WTC11 (cell line): Measurements from ENCODE around the gene ARHGEF12. TPM values are rescaled to one million over a fixed set of nuclear protein-coding genes. Genes with fewer than 3 reads are reported as not detected.

Source experiments
- ATAC-seq: fragments of 200-7000 bp; cut with Tn5 transposase; 2 replicates; pipeline ENCODE4 v1.10.0; 2021; ENCODE audit warnings: mild to moderate bottlenecking, moderate library complexity
- CTCF ChIA-PET: fragments of 300-600 bp; sonication (Branson Sonifier 250); formaldehyde crosslinking; loops from one replicate; lab custom pipeline; 2021; ENCODE audit warnings: antibody characterized with exemption; lab: Charles Lee
- POLR2A ChIA-PET: fragments of 350-600 bp; sonication (Branson Sonifier 250); formaldehyde crosslinking; loops from one replicate; lab custom pipeline; 2021; ENCODE audit warnings: antibody characterized with exemption; lab: Charles Lee
- DNase-seq: peaks from one replicate; pipeline ENCODE4 v3.0.0; 2021; ENCODE audit warnings: low spot score
- H3K27ac Mint-ChIP-seq: 2 replicates; pipeline ENCODE4 v1.8.0; 2021; ENCODE audit warnings: mixed read lengths
- H3K27me3 Mint-ChIP-seq: 2 replicates; pipeline ENCODE4 v1.8.0; 2021; ENCODE audit warnings: low read depth, mild to moderate bottlenecking, moderate library complexity, mixed read lengths
- H3K36me3 Mint-ChIP-seq: 2 replicates; pipeline ENCODE4 v1.8.0; 2021; ENCODE audit warnings: mixed read lengths
- H3K4me1 Mint-ChIP-seq: 2 replicates; pipeline ENCODE4 v1.8.0; 2022; ENCODE audit warnings: mixed read lengths
- H3K4me3 Mint-ChIP-seq: 2 replicates; pipeline ENCODE4 v1.8.0; 2021; ENCODE audit warnings: mild to moderate bottlenecking, moderate library complexity, mixed read lengths
- H3K9me3 Mint-ChIP-seq: 2 replicates; pipeline ENCODE4 v1.8.0; 2021; ENCODE audit warnings: mixed read lengths
- CREB1 ChIP-seq: sonication (generic); formaldehyde crosslinking; IDR thresholded peaks from 2 replicates; pipeline ENCODE4 v1.8.0; 2023; ENCODE audit warnings: mild to moderate bottlenecking, missing genetic modification reagents
- CREM ChIP-seq: sonication (generic); formaldehyde crosslinking; IDR thresholded peaks from 2 replicates; pipeline ENCODE4 v1.8.1; 2022; ENCODE audit warnings: mild to moderate bottlenecking, missing genetic modification reagents, moderate library complexity
- ESRRA ChIP-seq: sonication (generic); formaldehyde crosslinking; IDR thresholded peaks from 2 replicates; pipeline ENCODE4 v1.8.1; 2022; ENCODE audit warnings: mild to moderate bottlenecking, missing genetic modification reagents, borderline replicate concordance
- ETV6 ChIP-seq: sonication (generic); formaldehyde crosslinking; IDR thresholded peaks from 2 replicates; pipeline ENCODE4 v1.8.1; 2022; ENCODE audit warnings: mild to moderate bottlenecking, missing genetic modification reagents
- FOXJ3 ChIP-seq: sonication (generic); formaldehyde crosslinking; IDR thresholded peaks from 2 replicates; pipeline ENCODE4 v1.9.0; 2021; ENCODE audit warnings: missing genetic modification reagents, mild to moderate bottlenecking, borderline replicate concordance
- GRHL2 ChIP-seq: fragments of 250-450 bp; sonication (Bioruptor Pico); IDR thresholded peaks from 2 replicates; pipeline ENCODE4 v1.8.0; 2022; ENCODE audit warnings: mild to moderate bottlenecking, moderate library complexity; ENCODE audit not compliant: insufficient replicate concordance, severe bottlenecking
- JUN ChIP-seq: sonication (generic); formaldehyde crosslinking; IDR thresholded peaks from 2 replicates; pipeline ENCODE4 v1.8.0; 2023; ENCODE audit warnings: mild to moderate bottlenecking, missing genetic modification reagents
- KAT7 ChIP-seq: sonication (generic); formaldehyde crosslinking; IDR thresholded peaks from 2 replicates; pipeline ENCODE4 v1.8.1; 2023; ENCODE audit warnings: missing genetic modification reagents, mild to moderate bottlenecking, borderline replicate concordance
- NR2C2 ChIP-seq: sonication (generic); formaldehyde crosslinking; IDR thresholded peaks from 2 replicates; pipeline ENCODE4 v1.8.0; 2022; ENCODE audit warnings: mild to moderate bottlenecking, missing genetic modification reagents
- PRRX2 ChIP-seq: fragments of 250-450 bp; sonication (Bioruptor Pico); IDR thresholded peaks from 2 replicates; pipeline ENCODE4 v1.8.0; 2021; ENCODE audit warnings: mild to moderate bottlenecking
- RELA ChIP-seq: sonication (generic); formaldehyde crosslinking; IDR thresholded peaks from 2 replicates; pipeline ENCODE4 v1.8.1; 2022; ENCODE audit warnings: missing genetic modification reagents, mild to moderate bottlenecking, borderline replicate concordance
- RORB ChIP-seq: fragments of 250-450 bp; sonication (Bioruptor Pico); IDR thresholded peaks from 2 replicates; pipeline ENCODE4 v1.9.0; 2021; ENCODE audit warnings: mild to moderate bottlenecking
- SOX15 ChIP-seq: fragments of 250-450 bp; sonication (Bioruptor Pico); IDR thresholded peaks from 2 replicates; pipeline ENCODE4 v1.9.0; 2021; ENCODE audit warnings: mild to moderate bottlenecking
- SP1 ChIP-seq: sonication (generic); formaldehyde crosslinking; conservative IDR thresholded peaks from 2 replicates; pipeline ENCODE4 v1.8.1; 2022; ENCODE audit warnings: missing genetic modification reagents
- ZNF232 ChIP-seq: sonication (generic); formaldehyde crosslinking; IDR thresholded peaks from 2 replicates; pipeline ENCODE4 v1.8.0; 2022; ENCODE audit warnings: mild to moderate bottlenecking, missing genetic modification reagents
- ZNF396 ChIP-seq: fragments of 250-450 bp; sonication (Bioruptor Pico); IDR thresholded peaks from 2 replicates; pipeline ENCODE4 v1.8.0; 2021; ENCODE audit warnings: mild to moderate bottlenecking, moderate library complexity, borderline replicate concordance
- ZNF423 ChIP-seq: fragments of 250-450 bp; sonication (Bioruptor Pico); IDR thresholded peaks from 2 replicates; pipeline ENCODE4 v2.1.2; 2022; ENCODE audit warnings: mild to moderate bottlenecking, moderate library complexity
- total RNA-seq: library from RNA; stranded (reverse); gene quantifications from 3 replicates; pipeline ENCODE4 v1.2.3, GENCODE V29; 2021
- TF ChIP-seq, protein P1 (sequence below): sonication (generic); formaldehyde crosslinking; IDR thresholded peaks from 2 replicates; pipeline ENCODE4 v1.8.0; 2022; ENCODE audit warnings: mild to moderate bottlenecking, missing genetic modification reagents
- TF ChIP-seq, protein P2 (sequence below): sonication (generic); formaldehyde crosslinking; conservative IDR thresholded peaks from 2 replicates; pipeline ENCODE4 v1.8.1; 2022; ENCODE audit warnings: mild to moderate bottlenecking, missing genetic modification reagents
- TF ChIP-seq, protein P3 (sequence below): sonication (generic); formaldehyde crosslinking; IDR thresholded peaks from 2 replicates; pipeline ENCODE4 v1.8.1; 2022; ENCODE audit warnings: low read depth, missing genetic modification reagents, borderline replicate concordance
- TF ChIP-seq, protein P4 (sequence below): fragments of 250-450 bp; sonication (Bioruptor Pico); IDR thresholded peaks from 2 replicates; pipeline ENCODE4 v1.8.0; 2021; ENCODE audit warnings: mild to moderate bottlenecking
- TF ChIP-seq, protein P5 (sequence below): sonication (generic); formaldehyde crosslinking; conservative IDR thresholded peaks from 2 replicates; pipeline ENCODE4 v1.8.1; 2023; ENCODE audit warnings: mild to moderate bottlenecking, low read depth, missing genetic modification reagents, moderate library complexity
- TF ChIP-seq, protein P6 (sequence below): sonication (generic); formaldehyde crosslinking; IDR thresholded peaks from 2 replicates; pipeline ENCODE4 v1.8.1; 2023; ENCODE audit warnings: mild to moderate bottlenecking, missing genetic modification reagents

Gene ARHGEF12
- total RNA-seq, 1 experiment from 2014 or later: 35.8 TPM

DNA sequence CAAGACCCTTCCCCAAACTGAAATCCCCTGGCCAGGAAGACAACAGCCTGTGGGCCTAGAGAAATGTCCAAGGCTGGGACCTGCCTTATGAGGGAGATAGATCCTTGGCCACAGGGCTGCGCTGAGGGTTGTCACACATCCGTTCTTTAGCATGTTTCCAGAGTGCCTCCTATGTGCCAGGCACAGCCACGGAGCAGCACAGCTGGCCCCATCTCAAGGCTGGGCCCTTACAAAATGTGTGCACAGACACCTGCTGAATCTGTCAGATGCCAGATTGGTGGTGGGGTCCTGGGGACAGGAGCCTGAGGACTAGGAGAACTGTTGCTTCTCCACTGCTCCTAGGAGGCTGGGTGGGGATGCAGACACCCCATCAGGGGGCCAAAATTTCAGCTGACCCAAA, 186.5 kb downstream of the ARHGEF12 start (continued):
- TF ChIP-seq GRHL2 (CRISPR knock-in tag) (no peak), JUN (CRISPR knock-in tag) (no peak), ETV6 (no peak), KAT7 (CRISPR knock-in tag) (no peak), SOX15 (no peak), PRRX2 (CRISPR knock-in tag) (no peak), ZNF232 (no peak)
- TF ChIP-seq, protein P1, sequence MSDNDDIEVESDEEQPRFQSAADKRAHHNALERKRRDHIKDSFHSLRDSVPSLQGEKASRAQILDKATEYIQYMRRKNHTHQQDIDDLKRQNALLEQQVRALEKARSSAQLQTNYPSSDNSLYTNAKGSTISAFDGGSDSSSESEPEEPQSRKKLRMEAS (CRISPR knock-in tag): no peak
- TF ChIP-seq, protein P2, sequence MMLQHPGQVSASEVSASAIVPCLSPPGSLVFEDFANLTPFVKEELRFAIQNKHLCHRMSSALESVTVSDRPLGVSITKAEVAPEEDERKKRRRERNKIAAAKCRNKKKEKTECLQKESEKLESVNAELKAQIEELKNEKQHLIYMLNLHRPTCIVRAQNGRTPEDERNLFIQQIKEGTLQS (CRISPR knock-in tag): no peak
- TF ChIP-seq, all 79 proteins: peak for 0

DNA sequence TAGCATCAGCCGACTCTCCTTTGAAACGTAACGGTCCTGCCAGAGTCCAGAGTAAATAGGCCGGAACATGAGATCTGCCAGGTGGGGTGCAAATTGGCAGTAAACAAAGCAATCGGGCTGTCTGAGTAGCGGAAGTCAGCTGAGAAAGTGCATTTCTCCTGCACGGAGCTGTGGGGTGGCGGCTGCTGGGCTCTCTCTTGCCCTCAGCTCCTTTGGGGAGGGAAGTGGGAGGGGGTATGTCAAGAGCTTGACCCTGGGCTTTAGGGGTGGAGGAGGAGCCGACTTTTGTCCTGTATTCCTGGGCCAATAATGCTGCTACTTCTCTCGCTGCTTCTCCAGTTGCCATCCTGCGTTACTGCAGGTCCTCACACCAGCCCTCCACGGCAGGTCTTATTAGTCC, 187.0 kb downstream of the ARHGEF12 start:
- H3K27me3 Mint-ChIP-seq: no peaks in the 10 kb centered on the region
- peaks cover 46% of the 10 kb centered on the region for H3K4me1 Mint-ChIP-seq
- DNase-seq (no peak), ATAC-seq (peak; percentile 31)
- CTCF ChIA-PET: interaction anchor here (0.9 to 1.4 kb wide), 5 partner anchors 11 to 162 kb away, joined by 3 to 13 read pairs (median 5); partner anchors contain the start of gene GRIK4
- H3K4me3 Mint-ChIP-seq: no peak overlapping the region
- H3K9me3 Mint-ChIP-seq: no peaks in the 10 kb centered on the region
- TF ChIP-seq, protein P3, sequence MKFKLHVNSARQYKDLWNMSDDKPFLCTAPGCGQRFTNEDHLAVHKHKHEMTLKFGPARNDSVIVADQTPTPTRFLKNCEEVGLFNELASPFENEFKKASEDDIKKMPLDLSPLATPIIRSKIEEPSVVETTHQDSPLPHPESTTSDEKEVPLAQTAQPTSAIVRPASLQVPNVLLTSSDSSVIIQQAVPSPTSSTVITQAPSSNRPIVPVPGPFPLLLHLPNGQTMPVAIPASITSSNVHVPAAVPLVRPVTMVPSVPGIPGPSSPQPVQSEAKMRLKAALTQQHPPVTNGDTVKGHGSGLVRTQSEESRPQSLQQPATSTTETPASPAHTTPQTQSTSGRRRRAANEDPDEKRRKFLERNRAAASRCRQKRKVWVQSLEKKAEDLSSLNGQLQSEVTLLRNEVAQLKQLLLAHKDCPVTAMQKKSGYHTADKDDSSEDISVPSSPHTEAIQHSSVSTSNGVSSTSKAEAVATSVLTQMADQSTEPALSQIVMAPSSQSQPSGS (CRISPR knock-in tag): no peak
- TF ChIP-seq FOXJ3 (no peak), CREB1 (no peak), KAT7 (CRISPR knock-in tag) (no peak), ZNF396 (CRISPR knock-in tag) (no peak), ZNF423 (CRISPR knock-in tag) (no peak), ESRRA (CRISPR knock-in tag) (no peak)
- TF ChIP-seq, protein P1 (CRISPR knock-in tag): no peak
- TF ChIP-seq, protein P4, sequence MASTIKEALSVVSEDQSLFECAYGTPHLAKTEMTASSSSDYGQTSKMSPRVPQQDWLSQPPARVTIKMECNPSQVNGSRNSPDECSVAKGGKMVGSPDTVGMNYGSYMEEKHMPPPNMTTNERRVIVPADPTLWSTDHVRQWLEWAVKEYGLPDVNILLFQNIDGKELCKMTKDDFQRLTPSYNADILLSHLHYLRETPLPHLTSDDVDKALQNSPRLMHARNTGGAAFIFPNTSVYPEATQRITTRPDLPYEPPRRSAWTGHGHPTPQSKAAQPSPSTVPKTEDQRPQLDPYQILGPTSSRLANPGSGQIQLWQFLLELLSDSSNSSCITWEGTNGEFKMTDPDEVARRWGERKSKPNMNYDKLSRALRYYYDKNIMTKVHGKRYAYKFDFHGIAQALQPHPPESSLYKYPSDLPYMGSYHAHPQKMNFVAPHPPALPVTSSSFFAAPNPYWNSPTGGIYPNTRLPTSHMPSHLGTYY (CRISPR knock-in tag): no peak
- TF ChIP-seq, protein P5, sequence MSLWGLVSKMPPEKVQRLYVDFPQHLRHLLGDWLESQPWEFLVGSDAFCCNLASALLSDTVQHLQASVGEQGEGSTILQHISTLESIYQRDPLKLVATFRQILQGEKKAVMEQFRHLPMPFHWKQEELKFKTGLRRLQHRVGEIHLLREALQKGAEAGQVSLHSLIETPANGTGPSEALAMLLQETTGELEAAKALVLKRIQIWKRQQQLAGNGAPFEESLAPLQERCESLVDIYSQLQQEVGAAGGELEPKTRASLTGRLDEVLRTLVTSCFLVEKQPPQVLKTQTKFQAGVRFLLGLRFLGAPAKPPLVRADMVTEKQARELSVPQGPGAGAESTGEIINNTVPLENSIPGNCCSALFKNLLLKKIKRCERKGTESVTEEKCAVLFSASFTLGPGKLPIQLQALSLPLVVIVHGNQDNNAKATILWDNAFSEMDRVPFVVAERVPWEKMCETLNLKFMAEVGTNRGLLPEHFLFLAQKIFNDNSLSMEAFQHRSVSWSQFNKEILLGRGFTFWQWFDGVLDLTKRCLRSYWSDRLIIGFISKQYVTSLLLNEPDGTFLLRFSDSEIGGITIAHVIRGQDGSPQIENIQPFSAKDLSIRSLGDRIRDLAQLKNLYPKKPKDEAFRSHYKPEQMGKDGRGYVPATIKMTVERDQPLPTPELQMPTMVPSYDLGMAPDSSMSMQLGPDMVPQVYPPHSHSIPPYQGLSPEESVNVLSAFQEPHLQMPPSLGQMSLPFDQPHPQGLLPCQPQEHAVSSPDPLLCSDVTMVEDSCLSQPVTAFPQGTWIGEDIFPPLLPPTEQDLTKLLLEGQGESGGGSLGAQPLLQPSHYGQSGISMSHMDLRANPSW (CRISPR knock-in tag): no peak
- H3K27ac Mint-ChIP-seq: peak overlapping the region; percentile 41; the same call in 1 of the 2 replicates
- POLR2A ChIA-PET: interaction anchor here (1.0 kb wide), 1 partner anchor 31 kb away, joined by 3 read pairs; no protein-coding TSS in a partner anchor
- no peaks in the 10 kb centered on the region for H3K36me3 Mint-ChIP-seq

DNA sequence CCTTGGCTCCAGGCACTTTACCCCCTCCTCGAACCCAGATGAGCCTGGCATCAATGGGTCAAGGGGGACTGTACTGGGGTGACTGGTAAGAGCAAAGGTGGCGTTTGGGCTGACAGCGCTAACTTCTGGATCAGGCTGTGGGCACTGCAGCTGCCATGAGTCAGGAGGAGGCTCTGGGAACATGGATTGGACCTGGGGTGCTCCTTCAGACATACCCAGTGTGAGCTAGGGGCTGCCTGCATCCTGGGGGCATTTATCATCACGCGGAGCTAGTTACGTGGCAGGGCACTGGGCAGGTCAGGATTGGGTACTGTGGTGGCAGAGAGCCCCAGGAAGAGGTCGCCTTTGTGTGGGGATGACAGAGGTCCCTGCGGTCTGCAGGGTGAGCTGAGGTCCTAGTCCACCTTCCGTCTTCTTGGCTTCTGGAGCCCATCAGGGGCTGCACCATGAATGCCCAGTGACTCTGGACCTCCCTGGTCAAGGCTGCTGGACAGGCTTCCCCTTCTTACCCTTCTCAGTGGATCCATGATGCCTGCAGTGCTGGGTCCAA, 188.4 kb downstream of the ARHGEF12 start:
- Mint-ChIP-seq H3K9me3 (peaks cover 10% of the 10 kb centered on the region), H3K4me3 (no peak overlapping the region), H3K4me1 (peaks cover 51% of the 10 kb centered on the region), H3K27me3 (no peaks in the 10 kb centered on the region; the same call in 1 of the 2 replicates), H3K36me3 (peaks cover 8% of the 10 kb centered on the region; the same call in 1 of the 2 replicates), H3K27ac (no peak overlapping the region)
- ChIA-PET CTCF (interaction anchor here (0.9 to 1.1 kb wide), 2 partner anchors 24 to 160 kb away, joined by 3 to 4 read pairs; no protein-coding TSS in a partner anchor), POLR2A (no interaction called here)
- DNase-seq: no peak
- no peak for ATAC-seq
- TF ChIP-seq, protein P6, sequence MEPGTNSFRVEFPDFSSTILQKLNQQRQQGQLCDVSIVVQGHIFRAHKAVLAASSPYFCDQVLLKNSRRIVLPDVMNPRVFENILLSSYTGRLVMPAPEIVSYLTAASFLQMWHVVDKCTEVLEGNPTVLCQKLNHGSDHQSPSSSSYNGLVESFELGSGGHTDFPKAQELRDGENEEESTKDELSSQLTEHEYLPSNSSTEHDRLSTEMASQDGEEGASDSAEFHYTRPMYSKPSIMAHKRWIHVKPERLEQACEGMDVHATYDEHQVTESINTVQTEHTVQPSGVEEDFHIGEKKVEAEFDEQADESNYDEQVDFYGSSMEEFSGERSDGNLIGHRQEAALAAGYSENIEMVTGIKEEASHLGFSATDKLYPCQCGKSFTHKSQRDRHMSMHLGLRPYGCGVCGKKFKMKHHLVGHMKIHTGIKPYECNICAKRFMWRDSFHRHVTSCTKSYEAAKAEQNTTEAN: no peak
- TF ChIP-seq GRHL2 (CRISPR knock-in tag) (no peak), NR2C2 (CRISPR knock-in tag) (no peak), RELA (CRISPR knock-in tag) (no peak), CREM (CRISPR knock-in tag) (no peak), RORB (no peak), SP1 (CRISPR knock-in tag) (no peak)
